HCT116 (cell line): ENCODE measurements around the gene DPF3. TPM values are rescaled to one million over a fixed set of nuclear protein-coding genes. Genes with fewer than 3 reads are reported as not detected.

Experiments used
- ATAC-seq: fragments of 200-7000 bp; cut with Tn5 transposase; 2 replicates; pipeline ENCODE4 v1.9.1; 2020; ENCODE audit warnings: mild to moderate bottlenecking, moderate library complexity
- BruUV-seq: library from RNA; stranded (reverse); fragments of 400-500 nt; replicated peaks from 2 replicates; lab custom pipeline; 2021; lab: Mats Ljungman, UMichigan
- CTCF ChIA-PET: fragments of 300-600 bp; sonication (Branson Sonifier 250); formaldehyde crosslinking; loops from one replicate; lab custom pipeline; 2021; ENCODE audit warnings: antibody characterized with exemption; lab: Charles Lee
- POLR2A ChIA-PET: fragments of 300-600, 350-600 bp; sonication (Branson Sonifier 250); formaldehyde crosslinking; loops from one replicate; lab custom pipeline; 2021; ENCODE audit warnings: antibody characterized with exemption; lab: Charles Lee
- RAD21 ChIA-PET, 2 experiments: fragments of 300-600 bp; sonication (Branson Sonifier 250); formaldehyde crosslinking; loops; one replicate each; lab custom pipeline; 2023; ENCODE audit warnings: low total read pairs in 2 of 2; ENCODE audit not compliant: uncharacterized antibody in 2 of 2, unreplicated experiment in 2 of 2, low non-redundant PET in 1 of 2; lab: Charles Lee
- DNase-seq: peaks from one replicate; pipeline ENCODE4 v3.0.0-alpha.2; 2010; ENCODE audit warnings: low read depth, low spot score
- H2AFZ ChIP-seq: fragments of 200-600 bp; shearing (Covaris generic), sonication (generic); 2 replicates; pipeline ENCODE4 v1.6.1; 2017; ENCODE audit warnings: low read depth, mixed run types, mixed read lengths, antibody characterized with exemption, low read length; ENCODE audit not compliant: poor library complexity, severe bottlenecking
- H3K27ac ChIP-seq: 2 replicates; pipeline ENCODE4 v1.5.1; 2012; ENCODE audit warnings: low read depth, low read length
- H3K27me3 ChIP-seq: fragments of 200-600 bp; sonication (generic); 2 replicates; pipeline ENCODE4 v1.6.1; 2016; ENCODE audit warnings: mixed run types, low read length, mixed read lengths; ENCODE audit not compliant: insufficient read depth
- H3K36me3 ChIP-seq, 2 experiments: fragments of 200-500 bp in 1 of 2; fragments of 200-600 bp in 1 of 2; sonication (Bioruptor generic) in 1 of 2; sonication (generic) in 1 of 2; 2 replicates each; pipeline versions ENCODE4 v1.5.1 to v1.6.1; 2014 to 2016; ENCODE audit warnings: low read length in 2 of 2, inconsistent platforms in 1 of 2, mixed read lengths in 1 of 2, mixed run types in 1 of 2; ENCODE audit not compliant: insufficient read depth in 2 of 2, control insufficient read depth in 1 of 2
- H3K4me1 ChIP-seq, 2 experiments: fragments of 200-600 bp in 1 of 2; sonication (generic) in 1 of 2; 2 replicates each; pipeline versions ENCODE4 v1.5.1 to v1.6.1; 2012 to 2017; ENCODE audit warnings: low read length in 2 of 2, inconsistent platforms in 1 of 2, mild to moderate bottlenecking in 1 of 2, mixed read lengths in 1 of 2, mixed run types in 1 of 2, moderate library complexity in 1 of 2; ENCODE audit not compliant: insufficient read depth in 2 of 2, control insufficient read depth in 1 of 2
- H3K4me2 ChIP-seq: fragments of 200-600 bp; sonication (generic); 2 replicates; pipeline ENCODE4 v1.6.1; 2017; ENCODE audit warnings: mixed run types, low read length, mixed read lengths
- H3K4me3 ChIP-seq, 2 experiments: fragments of 200-600 bp in 1 of 2; sonication (generic) in 1 of 2; replicated peaks in 1 of 2; 2 replicates each; pipeline ENCODE4 v1.5.1; 2011 to 2016; ENCODE audit warnings: low read length in 2 of 2, control low read depth in 1 of 2, low read depth in 1 of 2, mild to moderate bottlenecking in 1 of 2, mixed read lengths in 1 of 2, mixed run types in 1 of 2
- H3K79me2 ChIP-seq: fragments of 200-600 bp; sonication (generic); 2 replicates; pipeline ENCODE4 v1.6.1; 2017; ENCODE audit warnings: mild to moderate bottlenecking, mixed run types, low read length, moderate library complexity, mixed read lengths; ENCODE audit not compliant: insufficient read depth
- H3K9ac ChIP-seq: fragments of 200-600 bp; sonication (generic); 2 replicates; pipeline ENCODE4 v1.6.1; 2016; ENCODE audit warnings: low read length, mixed read lengths
- H3K9me2 ChIP-seq: fragments of 200-600 bp; sonication (generic), shearing (Covaris generic); 2 replicates; pipeline ENCODE4 v1.6.1; 2017; ENCODE audit warnings: mixed run types, mild to moderate bottlenecking, moderate library complexity; ENCODE audit not compliant: insufficient read depth
- H3K9me3 ChIP-seq, 2 experiments: fragments of 200-500 bp in 1 of 2; fragments of 200-600 bp in 1 of 2; sonication (Bioruptor generic) in 1 of 2; sonication (generic) in 1 of 2; 2 replicates each; pipeline ENCODE4 v1.6.1; 2014 to 2017; ENCODE audit warnings: low read length in 2 of 2, mixed read lengths in 2 of 2, inconsistent platforms in 1 of 2, low read depth in 1 of 2, mild to moderate bottlenecking in 1 of 2, mixed run types in 1 of 2, moderate library complexity in 1 of 2; ENCODE audit not compliant: control insufficient read depth in 1 of 2, insufficient read depth in 1 of 2
- H4K20me1 ChIP-seq: fragments of 200-600 bp; sonication (generic), shearing (Covaris generic); 2 replicates; pipeline ENCODE4 v1.6.1; 2017; ENCODE audit warnings: mixed run types, mild to moderate bottlenecking, moderate library complexity; ENCODE audit not compliant: insufficient read depth
- CBX3 ChIP-seq: IDR thresholded peaks from 2 replicates; pipeline ENCODE4 v1.6.1; 2012; ENCODE audit warnings: low read depth
- CEBPB ChIP-seq: IDR thresholded peaks from 2 replicates; pipeline ENCODE4 v1.6.1; 2012; ENCODE audit warnings: low read depth
- EGR1 ChIP-seq: IDR thresholded peaks from 2 replicates; pipeline ENCODE4 v1.6.1; 2012; ENCODE audit warnings: low read depth
- ELF1 ChIP-seq: IDR thresholded peaks from 2 replicates; pipeline ENCODE4 v1.6.1; 2012; ENCODE audit warnings: low read depth, borderline replicate concordance
- EZH2 ChIP-seq: fragments of 200-600 bp; sonication (generic); IDR thresholded peaks from 2 replicates; pipeline ENCODE4 v1.6.1; 2017; ENCODE audit warnings: antibody characterized with exemption, mixed run types
- EZH2phosphoT487 ChIP-seq: fragments of 200-600 bp; IDR thresholded peaks from 2 replicates; pipeline ENCODE4 v1.6.1; 2018; ENCODE audit warnings: antibody characterized with exemption, borderline replicate concordance
- FOSL1 ChIP-seq: IDR thresholded peaks from 2 replicates; pipeline ENCODE4 v1.6.1; 2012; ENCODE audit warnings: low read depth
- POLR2A ChIP-seq: IDR thresholded peaks from 2 replicates; pipeline ENCODE4 v1.7.0; 2011; ENCODE audit warnings: borderline replicate concordance; ENCODE audit not compliant: insufficient read depth, insufficient read length; ENCODE audit errors: extremely low read depth
- POLR2AphosphoS5 ChIP-seq: IDR thresholded peaks from 2 replicates; pipeline ENCODE4 v1.6.1; 2011; ENCODE audit warnings: mild to moderate bottlenecking, low read depth, low read length, moderate library complexity
- RAD21 ChIP-seq: IDR thresholded peaks from 2 replicates; pipeline ENCODE4 v1.6.1; 2012; ENCODE audit warnings: low read depth, mild to moderate bottlenecking
- SIN3A ChIP-seq: IDR thresholded peaks from 2 replicates; pipeline ENCODE4 v1.6.1; 2012; ENCODE audit warnings: low read depth
- SP1 ChIP-seq: IDR thresholded peaks from 2 replicates; pipeline ENCODE4 v1.6.1; 2012; ENCODE audit warnings: low read depth
- SRF ChIP-seq: IDR thresholded peaks from 2 replicates; pipeline ENCODE4 v1.6.1; 2012; ENCODE audit warnings: low read depth
- TCF7L2 ChIP-seq: IDR thresholded peaks from 2 replicates; pipeline ENCODE4 v1.7.0; 2011; ENCODE audit warnings: borderline replicate concordance, inconsistent platforms; ENCODE audit not compliant: insufficient read depth, insufficient read length; ENCODE audit errors: extremely low read depth
- YY1 ChIP-seq: IDR thresholded peaks from 2 replicates; pipeline ENCODE4 v1.6.1; 2011; ENCODE audit warnings: low read length, low read depth, moderate library complexity, mild to moderate bottlenecking; ENCODE audit not compliant: insufficient replicate concordance; ENCODE audit errors: extremely low read depth
- intact Hi-C: fragments of 100-400 bp; cut with micrococcal nuclease; formaldehyde crosslinking; loops from 2 replicates; pipeline ENCODE4 v1.10.0; 2022
- total RNA-seq: library from RNA; stranded (reverse); gene quantifications from one replicate; pipeline ENCODE4 v1.2.1, GENCODE V29; 2021; ENCODE audit not compliant: unreplicated experiment
- TF ChIP-seq, protein P1 (sequence below): IDR thresholded peaks from 2 replicates; pipeline ENCODE4 v1.6.1; 2011; ENCODE audit warnings: mild to moderate bottlenecking, low read length, moderate library complexity; ENCODE audit not compliant: insufficient replicate concordance; ENCODE audit errors: extremely low read depth
- TF ChIP-seq, protein P2 (sequence below): IDR thresholded peaks from 2 replicates; pipeline ENCODE4 v1.6.1; 2012
- TF ChIP-seq, protein P3 (sequence below), 3 experiments: fragments of 200-600 bp in 1 of 3; sonication (generic) in 1 of 3; IDR thresholded peaks in 2 of 3; conservative IDR thresholded peaks in 1 of 3; 2 replicates each; pipeline ENCODE4 v1.5.1; 2012 to 2017; ENCODE audit warnings: low read depth in 2 of 3, low read length in 2 of 3, antibody characterized with exemption in 1 of 3, borderline replicate concordance in 1 of 3, control low read depth in 1 of 3, mild to moderate bottlenecking in 1 of 3, mixed read lengths in 1 of 3, mixed run types in 1 of 3, moderate library complexity in 1 of 3; ENCODE audit not compliant: insufficient read depth in 1 of 3
- TF ChIP-seq, protein P4 (sequence below): IDR thresholded peaks from 2 replicates; pipeline ENCODE4 v1.6.1; 2012; ENCODE audit warnings: low read depth

DPF3 gene
- total RNA-seq, 1 experiment from 2014 or later = 0.27 TPM

- POLR2A ChIA-PET = no interaction called here
- no TSS peak for BruUV-seq
- intact Hi-C loops = no loop called here
- peaks cover 64% of the 10 kb centered on the region for H3K27me3 ChIP-seq
- no peaks in the 10 kb centered on the region for H3K79me2 ChIP-seq
- TF ChIP-seq CBX3 (no peak), FOSL1 (no peak), POLR2AphosphoS5 (no peak), CEBPB (no peak), EZH2phosphoT487 (no peak), ELF1 (no peak), YY1 (no peak), TCF7L2 (no peak), EZH2 (no peak), EGR1 (no peak), SIN3A (no peak), SP1 (no peak), RAD21 (no peak), POLR2A (no peak), SRF (no peak)
- TF ChIP-seq, protein P1, sequence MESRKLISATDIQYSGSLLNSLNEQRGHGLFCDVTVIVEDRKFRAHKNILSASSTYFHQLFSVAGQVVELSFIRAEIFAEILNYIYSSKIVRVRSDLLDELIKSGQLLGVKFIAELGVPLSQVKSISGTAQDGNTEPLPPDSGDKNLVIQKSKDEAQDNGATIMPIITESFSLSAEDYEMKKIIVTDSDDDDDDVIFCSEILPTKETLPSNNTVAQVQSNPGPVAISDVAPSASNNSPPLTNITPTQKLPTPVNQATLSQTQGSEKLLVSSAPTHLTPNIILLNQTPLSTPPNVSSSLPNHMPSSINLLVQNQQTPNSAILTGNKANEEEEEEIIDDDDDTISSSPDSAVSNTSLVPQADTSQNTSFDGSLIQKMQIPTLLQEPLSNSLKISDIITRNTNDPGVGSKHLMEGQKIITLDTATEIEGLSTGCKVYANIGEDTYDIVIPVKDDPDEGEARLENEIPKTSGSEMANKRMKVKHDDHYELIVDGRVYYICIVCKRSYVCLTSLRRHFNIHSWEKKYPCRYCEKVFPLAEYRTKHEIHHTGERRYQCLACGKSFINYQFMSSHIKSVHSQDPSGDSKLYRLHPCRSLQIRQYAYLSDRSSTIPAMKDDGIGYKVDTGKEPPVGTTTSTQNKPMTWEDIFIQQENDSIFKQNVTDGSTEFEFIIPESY = no peak
- TF ChIP-seq, protein P2, sequence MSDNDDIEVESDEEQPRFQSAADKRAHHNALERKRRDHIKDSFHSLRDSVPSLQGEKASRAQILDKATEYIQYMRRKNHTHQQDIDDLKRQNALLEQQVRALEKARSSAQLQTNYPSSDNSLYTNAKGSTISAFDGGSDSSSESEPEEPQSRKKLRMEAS = no peak
- TF ChIP-seq, protein P3, sequence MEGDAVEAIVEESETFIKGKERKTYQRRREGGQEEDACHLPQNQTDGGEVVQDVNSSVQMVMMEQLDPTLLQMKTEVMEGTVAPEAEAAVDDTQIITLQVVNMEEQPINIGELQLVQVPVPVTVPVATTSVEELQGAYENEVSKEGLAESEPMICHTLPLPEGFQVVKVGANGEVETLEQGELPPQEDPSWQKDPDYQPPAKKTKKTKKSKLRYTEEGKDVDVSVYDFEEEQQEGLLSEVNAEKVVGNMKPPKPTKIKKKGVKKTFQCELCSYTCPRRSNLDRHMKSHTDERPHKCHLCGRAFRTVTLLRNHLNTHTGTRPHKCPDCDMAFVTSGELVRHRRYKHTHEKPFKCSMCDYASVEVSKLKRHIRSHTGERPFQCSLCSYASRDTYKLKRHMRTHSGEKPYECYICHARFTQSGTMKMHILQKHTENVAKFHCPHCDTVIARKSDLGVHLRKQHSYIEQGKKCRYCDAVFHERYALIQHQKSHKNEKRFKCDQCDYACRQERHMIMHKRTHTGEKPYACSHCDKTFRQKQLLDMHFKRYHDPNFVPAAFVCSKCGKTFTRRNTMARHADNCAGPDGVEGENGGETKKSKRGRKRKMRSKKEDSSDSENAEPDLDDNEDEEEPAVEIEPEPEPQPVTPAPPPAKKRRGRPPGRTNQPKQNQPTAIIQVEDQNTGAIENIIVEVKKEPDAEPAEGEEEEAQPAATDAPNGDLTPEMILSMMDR (IDR thresholded peaks at IDR 0.05 in 2 of 3, conservative IDR thresholded peaks at IDR 0.05 in 1 of 3; ENCODE audit: borderline replicate concordance in 1 of 3, insufficient read depth in 1 of 3, low read depth in 2 of 3, low read length in 2 of 3) = no peak
- TF ChIP-seq, protein P4, sequence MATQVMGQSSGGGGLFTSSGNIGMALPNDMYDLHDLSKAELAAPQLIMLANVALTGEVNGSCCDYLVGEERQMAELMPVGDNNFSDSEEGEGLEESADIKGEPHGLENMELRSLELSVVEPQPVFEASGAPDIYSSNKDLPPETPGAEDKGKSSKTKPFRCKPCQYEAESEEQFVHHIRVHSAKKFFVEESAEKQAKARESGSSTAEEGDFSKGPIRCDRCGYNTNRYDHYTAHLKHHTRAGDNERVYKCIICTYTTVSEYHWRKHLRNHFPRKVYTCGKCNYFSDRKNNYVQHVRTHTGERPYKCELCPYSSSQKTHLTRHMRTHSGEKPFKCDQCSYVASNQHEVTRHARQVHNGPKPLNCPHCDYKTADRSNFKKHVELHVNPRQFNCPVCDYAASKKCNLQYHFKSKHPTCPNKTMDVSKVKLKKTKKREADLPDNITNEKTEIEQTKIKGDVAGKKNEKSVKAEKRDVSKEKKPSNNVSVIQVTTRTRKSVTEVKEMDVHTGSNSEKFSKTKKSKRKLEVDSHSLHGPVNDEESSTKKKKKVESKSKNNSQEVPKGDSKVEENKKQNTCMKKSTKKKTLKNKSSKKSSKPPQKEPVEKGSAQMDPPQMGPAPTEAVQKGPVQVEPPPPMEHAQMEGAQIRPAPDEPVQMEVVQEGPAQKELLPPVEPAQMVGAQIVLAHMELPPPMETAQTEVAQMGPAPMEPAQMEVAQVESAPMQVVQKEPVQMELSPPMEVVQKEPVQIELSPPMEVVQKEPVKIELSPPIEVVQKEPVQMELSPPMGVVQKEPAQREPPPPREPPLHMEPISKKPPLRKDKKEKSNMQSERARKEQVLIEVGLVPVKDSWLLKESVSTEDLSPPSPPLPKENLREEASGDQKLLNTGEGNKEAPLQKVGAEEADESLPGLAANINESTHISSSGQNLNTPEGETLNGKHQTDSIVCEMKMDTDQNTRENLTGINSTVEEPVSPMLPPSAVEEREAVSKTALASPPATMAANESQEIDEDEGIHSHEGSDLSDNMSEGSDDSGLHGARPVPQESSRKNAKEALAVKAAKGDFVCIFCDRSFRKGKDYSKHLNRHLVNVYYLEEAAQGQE = no peak
- CTCF ChIA-PET = no interaction called here
- H3K27ac ChIP-seq = no peak overlapping the region
- DNase-seq (no peak), ATAC-seq (no peak)
- no peaks in the 10 kb centered on the region for H3K4me1 ChIP-seq
- H3K9me3 ChIP-seq = no peaks in the 10 kb centered on the region
- no peaks in the 10 kb centered on the region for H3K9me2 ChIP-seq
- no peak overlapping the region for H3K9ac ChIP-seq
- H3K4me3 ChIP-seq = no peak overlapping the region
- no peak overlapping the region for H3K4me2 ChIP-seq
- H4K20me1 ChIP-seq = no peaks in the 10 kb centered on the region
- RAD21 ChIA-PET = no interaction called here
- H2AFZ ChIP-seq = no peak overlapping the region
- H3K36me3 ChIP-seq = no peaks in the 10 kb centered on the region
Observed at GRCh38 chr14:72576258-72576657, 317.6 kb downstream of the DPF3 start.
